Mesenchymal stem cell (in vitro differentiated cells and primary cell): ENCODE results near the gene LIN28B.

Experiments
- DNase-seq: peaks from one replicate; pipeline ENCODE4 v3.0.0-alpha.2; 2013
- H2AFZ ChIP-seq: one replicate; pipeline ENCODE4 v1.6.1; 2013; ENCODE audit warnings: low read depth, mild to moderate bottlenecking, control low read depth, inconsistent platforms, low read length, moderate library complexity
- H2AK5ac ChIP-seq: 2 replicates; pipeline ENCODE4 v1.6.1; 2013; ENCODE audit warnings: low read length, moderate library complexity, mild to moderate bottlenecking, inconsistent platforms; ENCODE audit not compliant: severe bottlenecking
- H2BK120ac ChIP-seq: one replicate; pipeline ENCODE4 v1.6.1; 2013; ENCODE audit warnings: low read depth, mild to moderate bottlenecking, inconsistent platforms, low read length, moderate library complexity
- H2BK12ac ChIP-seq, 2 experiments: one replicate each; pipeline ENCODE4 v1.6.1; 2013; ENCODE audit warnings: inconsistent platforms in 2 of 2, low read length in 2 of 2, mild to moderate bottlenecking in 2 of 2, moderate library complexity in 2 of 2, control low read depth in 1 of 2
- H2BK15ac ChIP-seq: one replicate; pipeline ENCODE4 v1.6.1; 2013; ENCODE audit warnings: mild to moderate bottlenecking, low read depth, inconsistent platforms; ENCODE audit not compliant: poor library complexity, severe bottlenecking
- H2BK5ac ChIP-seq: 2 replicates; pipeline ENCODE4 v1.6.1; 2013; ENCODE audit warnings: low read depth, mild to moderate bottlenecking, low read length, control low read depth, inconsistent platforms; ENCODE audit not compliant: poor library complexity, severe bottlenecking
- H3K14ac ChIP-seq, 2 experiments: one replicate each; pipeline ENCODE4 v1.6.1; 2013; ENCODE audit warnings: inconsistent platforms in 2 of 2, low read length in 2 of 2, control low read depth in 1 of 2, mild to moderate bottlenecking in 1 of 2, moderate library complexity in 1 of 2
- H3K18ac ChIP-seq, 2 experiments: one replicate each; pipeline ENCODE4 v1.6.1; 2013; ENCODE audit warnings: inconsistent platforms in 2 of 2, low read length in 2 of 2, control low read depth in 1 of 2, low read depth in 1 of 2, mild to moderate bottlenecking in 1 of 2
- H3K23ac ChIP-seq, 2 experiments: one replicate each; pipeline ENCODE4 v1.6.1; 2013; ENCODE audit warnings: inconsistent platforms in 2 of 2, low read length in 2 of 2, mild to moderate bottlenecking in 2 of 2, moderate library complexity in 2 of 2, control low read depth in 1 of 2
- H3K27ac ChIP-seq: 2 replicates; pipeline ENCODE4 v1.5.1; 2013; ENCODE audit warnings: mild to moderate bottlenecking, moderate library complexity, low read length, control low read depth, inconsistent platforms; ENCODE audit not compliant: poor library complexity, severe bottlenecking
- H3K27me3 ChIP-seq, 2 experiments: 2 replicates each; pipeline versions ENCODE4 v1.6.1 to v1.7.0; 2013; ENCODE audit warnings: low read length in 2 of 2, mild to moderate bottlenecking in 2 of 2, moderate library complexity in 2 of 2, control low read depth in 1 of 2, inconsistent platforms in 1 of 2; ENCODE audit not compliant: control insufficient read depth in 1 of 2, insufficient read depth in 1 of 2
- H3K36me3 ChIP-seq, 2 experiments: 2 replicates each; pipeline versions ENCODE4 v1.6.1 to v1.7.0; 2013; ENCODE audit warnings: low read length in 2 of 2, control low read depth in 1 of 2, inconsistent platforms in 1 of 2, low read depth in 1 of 2, mild to moderate bottlenecking in 1 of 2; ENCODE audit not compliant: insufficient read depth in 2 of 2, control insufficient read depth in 1 of 2
- H3K4ac ChIP-seq, 2 experiments: one replicate each; pipeline ENCODE4 v1.6.1; 2013; ENCODE audit warnings: inconsistent platforms in 2 of 2, low read length in 2 of 2, mild to moderate bottlenecking in 2 of 2, moderate library complexity in 2 of 2, control low read depth in 1 of 2, low read depth in 1 of 2
- H3K4me1 ChIP-seq: 2 replicates; pipeline ENCODE4 v1.6.1; 2013; ENCODE audit warnings: low read depth, low read length, control low read depth; ENCODE audit not compliant: control insufficient read depth, insufficient read depth
- H3K4me2 ChIP-seq: 2 replicates; pipeline ENCODE4 v1.6.1; 2013; ENCODE audit warnings: low read length, mild to moderate bottlenecking, inconsistent platforms; ENCODE audit not compliant: poor library complexity, severe bottlenecking
- H3K4me3 ChIP-seq, 2 experiments: 2 replicates each; pipeline versions ENCODE4 v1.5.1 to v1.7.0; 2013; ENCODE audit warnings: low read length in 2 of 2, mild to moderate bottlenecking in 2 of 2, control low read depth in 1 of 2, low read depth in 1 of 2; ENCODE audit not compliant: insufficient read depth in 1 of 2
- H3K79me1 ChIP-seq: replicated peaks from 2 replicates; pipeline ENCODE4 v1.6.1; 2013; ENCODE audit warnings: mild to moderate bottlenecking, control low read depth, low read length, inconsistent platforms; ENCODE audit not compliant: poor library complexity, severe bottlenecking
- H3K9ac ChIP-seq: 2 replicates; pipeline ENCODE4 v1.7.0; 2013; ENCODE audit warnings: mild to moderate bottlenecking, low read length, moderate library complexity
- H3K9me3 ChIP-seq: 2 replicates; pipeline ENCODE4 v1.7.0; 2013; ENCODE audit warnings: mild to moderate bottlenecking, low read length; ENCODE audit not compliant: control insufficient read depth
- H4K8ac ChIP-seq: one replicate; pipeline ENCODE4 v1.6.1; 2013; ENCODE audit warnings: inconsistent platforms, mild to moderate bottlenecking, low read length, moderate library complexity
- H4K91ac ChIP-seq: one replicate; pipeline ENCODE4 v1.6.1; 2013; ENCODE audit warnings: mild to moderate bottlenecking, low read length, inconsistent platforms
- WGBS: methylation state at CpG from one replicate; pipeline ENCODE4 v1.1.7; 2013; ENCODE audit warnings: mixed read lengths; 5-methylcytosine and 5-hydroxymethylcytosine counted together

The LIN28B gene

GRCh38 chr6:104954190-104954797, 2.6 kb upstream of the LIN28B start:
- Histone ChIP-seq H3K4me3 (no peak overlapping the region), H4K91ac (no peak overlapping the region), H3K79me1 (no peaks in the 10 kb centered on the region), H3K23ac (no peak overlapping the region), H2BK120ac (no peak overlapping the region), H3K27ac (no peak overlapping the region), H2BK15ac (no peak overlapping the region), H3K9me3 (peaks cover 4% of the 10 kb centered on the region), H3K4me1 (peaks cover 5% of the 10 kb centered on the region), H3K14ac (no peak overlapping the region), H2AFZ (no peak overlapping the region), H3K36me3 (no peaks in the 10 kb centered on the region), H3K9ac (no peak overlapping the region), H4K8ac (no peak overlapping the region), H3K4me2 (no peak overlapping the region), H3K4ac (no peak overlapping the region), H3K27me3 (peaks cover 23 to 90% of the 10 kb centered on the region in 2 experiments), H2BK5ac (no peak overlapping the region), H3K18ac (no peak overlapping the region), H2BK12ac (no peak overlapping the region), H2AK5ac (no peak overlapping the region)
- DNase-seq, result no peak
- WGBS, result 0% methylated on average over 3 of the region's 4 CpGs

GRCh38 chr6:104955491-104955890, 1.4 kb upstream of the LIN28B start:
- Histone ChIP-seq H3K4me2 (no peak overlapping the region), H3K23ac (no peak overlapping the region), H3K4me1 (peaks cover 5% of the 10 kb centered on the region), H3K4me3 (no peak overlapping the region), H2BK5ac (no peak overlapping the region), H3K27me3 (peaks cover 23 to 88% of the 10 kb centered on the region in 2 experiments), H2AFZ (no peak overlapping the region), H3K27ac (no peak overlapping the region), H2BK120ac (no peak overlapping the region), H3K14ac (no peak overlapping the region), H3K4ac (no peak overlapping the region), H3K79me1 (no peaks in the 10 kb centered on the region), H2BK12ac (no peak overlapping the region), H2BK15ac (no peak overlapping the region), H4K8ac (no peak overlapping the region), H3K9me3 (peaks cover 4% of the 10 kb centered on the region), H3K9ac (no peak overlapping the region), H3K36me3 (no peaks in the 10 kb centered on the region), H3K18ac (peak overlapping the region in 1 of 2 experiments; percentile 57), H4K91ac (no peak overlapping the region), H2AK5ac (no peak overlapping the region)
- 4% methylated on average over 4 of the region's 5 CpGs for WGBS
- no peak for DNase-seq

GRCh38 chr6:104955927-104956730, 778 bp upstream of the LIN28B start:
- H2BK5ac ChIP-seq, result no peak overlapping the region
- H3K18ac ChIP-seq, result no peak overlapping the region
- H4K91ac ChIP-seq, result no peak overlapping the region
- H4K8ac ChIP-seq, result no peak overlapping the region
- H3K4me1 ChIP-seq, result peaks cover 5% of the 10 kb centered on the region
- H2BK15ac ChIP-seq, result no peak overlapping the region
- no peak overlapping the region for H3K9ac ChIP-seq
- H3K9me3 ChIP-seq, result peaks cover 4% of the 10 kb centered on the region
- no peak overlapping the region for H2AK5ac ChIP-seq
- H3K4me3 ChIP-seq, result no peak overlapping the region
- no peak overlapping the region for H3K23ac ChIP-seq
- H2AFZ ChIP-seq, result no peak overlapping the region
- no peaks in the 10 kb centered on the region for H3K36me3 ChIP-seq
- peak overlapping the region; percentile 87 for H3K4me2 ChIP-seq
- H2BK120ac ChIP-seq, result no peak overlapping the region
- peak; percentile 61 for DNase-seq
- no peaks in the 10 kb centered on the region for H3K79me1 ChIP-seq
- H2BK12ac ChIP-seq, result no peak overlapping the region
- H3K27ac ChIP-seq, result peak overlapping the region; percentile 28
- no peak overlapping the region for H3K14ac ChIP-seq
- peak overlapping the region in 1 of 2 experiments; percentile 73 for H3K4ac ChIP-seq
- 4% methylated on average over 11 of the region's 16 CpGs for WGBS
- peaks cover 23 to 82% of the 10 kb centered on the region in 2 experiments for H3K27me3 ChIP-seq
